D341Med (cell line): ENCODE data around the gene KATNB1.

Source experiments
- DNase-seq: peaks from one replicate; pipeline ENCODE4 v3.0.0; 2012; ENCODE audit warnings: low spot score

Gene KATNB1

GRCh38 chr16:57735755-57736418, at the start of gene KATNB1:
Gene KATNB1, plus strand, starts transcription at chr16:57735770. Its CDS starts 1,474 bp downstream, at chr16:57737244.
- no peak for DNase-seq

- no peak for DNase-seq
Observed at GRCh38 chr16:57686577-57686976, 49.0 kb upstream of the KATNB1 start.

DNA sequence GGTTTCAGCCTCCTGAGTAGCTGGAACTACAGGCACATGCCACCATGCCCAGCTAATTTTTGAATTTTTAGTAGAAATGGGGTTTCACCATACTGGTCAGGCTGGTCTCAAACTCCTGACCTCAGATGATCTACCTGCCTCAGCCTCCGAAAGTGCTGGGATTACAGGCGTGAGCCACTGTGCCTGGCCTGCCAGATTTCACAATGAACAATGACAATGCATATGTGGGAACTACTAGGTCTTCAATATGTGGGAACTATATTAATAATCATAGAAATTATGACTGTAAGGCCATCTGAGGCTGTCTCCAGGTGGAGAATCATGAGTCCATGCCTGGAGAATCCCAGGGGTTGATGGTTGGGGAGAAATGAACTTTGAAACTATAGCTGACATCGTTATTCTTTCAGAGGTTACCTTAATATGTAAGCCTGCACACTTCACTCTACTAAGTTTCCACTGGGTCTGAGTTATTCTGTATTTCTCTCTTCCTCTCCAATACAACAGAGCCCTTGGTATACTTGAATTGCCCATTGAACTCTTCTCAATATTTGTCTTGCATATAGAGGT, 48.1 kb upstream of the KATNB1 start:
- DNase-seq, result no peak

- no peak for DNase-seq
Observed at GRCh38 chr16:57688487-57688986, 47.0 kb upstream of the KATNB1 start.

DNA sequence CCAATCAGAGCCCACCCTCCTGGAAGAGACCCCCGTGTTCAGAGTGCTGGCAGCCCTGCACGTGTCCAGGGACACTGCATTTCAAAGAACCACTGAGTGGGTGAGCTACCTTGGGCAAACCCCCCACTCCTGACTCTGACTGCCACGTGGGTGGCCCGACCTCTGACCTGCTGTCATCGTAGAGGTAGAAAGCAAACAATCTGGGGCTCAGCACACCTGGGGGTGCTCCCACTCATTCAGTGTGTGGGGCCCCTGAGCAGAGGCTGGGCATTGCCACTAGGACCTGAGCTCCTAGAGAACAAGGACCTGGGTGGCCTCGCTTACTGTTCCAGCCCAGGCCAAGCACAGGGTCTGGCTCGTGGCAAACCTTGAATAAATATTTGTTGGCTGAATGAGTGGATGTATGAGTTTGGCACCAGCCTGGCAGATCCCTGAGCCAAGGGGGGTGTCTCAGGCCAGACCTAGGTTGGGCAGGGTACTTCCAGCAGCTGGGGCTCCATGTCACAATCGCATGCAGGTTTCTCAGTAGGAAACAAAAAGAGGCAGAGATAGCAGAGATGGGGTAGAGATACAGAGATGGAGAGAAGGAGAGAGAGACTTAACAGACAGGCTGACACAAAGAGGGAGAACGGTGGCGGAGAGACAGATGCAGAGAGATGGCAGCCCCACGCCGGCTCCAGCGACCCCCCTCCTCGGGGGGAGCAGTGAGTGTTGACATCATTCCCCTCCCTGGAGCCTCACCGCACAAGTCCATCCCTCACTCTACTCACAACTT, 46.4 kb upstream of the KATNB1 start:
- DNase-seq, result no peak

GRCh38 chr16:57689762-57690558, 45.6 kb upstream of the KATNB1 start:
- DNase-seq, result no peak

DNA sequence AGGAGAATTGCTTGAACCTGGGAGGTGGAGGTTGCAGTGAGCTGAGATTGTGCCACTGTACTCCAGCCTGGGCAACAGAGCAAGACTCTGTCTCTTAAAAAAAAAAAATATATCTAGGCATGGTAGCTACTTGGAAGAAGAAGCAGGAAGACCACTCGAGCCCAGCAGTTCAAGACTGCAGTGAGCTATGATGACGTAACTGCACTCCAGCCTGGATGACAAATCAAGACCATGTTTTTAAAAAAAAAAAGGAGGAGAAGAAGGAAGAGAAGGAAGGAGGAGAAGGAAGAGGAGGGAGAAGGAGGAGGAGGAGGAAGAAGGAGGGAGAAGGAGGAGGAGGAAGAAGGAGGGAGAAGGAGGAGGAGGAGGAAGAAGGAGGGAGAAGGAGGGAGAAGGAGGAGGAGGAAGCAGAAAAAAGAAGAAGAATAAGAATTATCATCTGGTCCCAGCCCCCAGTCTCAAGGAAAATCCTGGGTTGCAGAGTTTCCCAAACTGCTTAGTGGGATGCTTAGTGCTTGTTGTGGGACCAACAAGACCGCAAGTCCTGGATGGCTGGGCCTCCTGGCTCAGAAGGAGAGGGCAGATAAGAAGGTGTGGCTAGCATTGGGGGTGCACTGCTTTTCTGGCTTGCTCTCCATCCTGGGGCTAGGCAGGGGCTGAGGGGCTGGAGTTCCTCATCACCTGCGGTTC, 44.6 kb upstream of the KATNB1 start:
- no peak for DNase-seq

GRCh38 chr16:57692636-57693035, 42.9 kb upstream of the KATNB1 start:
- no peak for DNase-seq

DNA sequence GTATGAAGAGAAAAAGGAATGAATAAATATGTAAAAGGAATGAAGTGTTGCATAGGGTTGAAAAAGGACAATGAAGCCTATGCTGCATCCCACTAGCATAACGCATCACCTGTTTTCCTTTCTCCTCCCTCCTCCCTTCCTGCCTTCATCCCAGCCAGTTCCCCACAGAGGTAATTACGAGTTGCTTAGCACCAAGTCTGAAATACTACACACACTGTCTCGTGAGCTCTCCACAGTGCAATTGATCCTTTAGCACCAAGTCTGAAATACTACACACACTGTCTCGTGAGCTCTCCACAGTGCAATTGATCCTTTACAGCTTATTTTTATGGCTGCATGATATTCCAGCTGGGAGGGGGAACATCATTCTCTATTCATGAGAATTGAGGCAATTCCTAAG, 42.0 kb upstream of the KATNB1 start:
- DNase-seq, result no peak

DNA sequence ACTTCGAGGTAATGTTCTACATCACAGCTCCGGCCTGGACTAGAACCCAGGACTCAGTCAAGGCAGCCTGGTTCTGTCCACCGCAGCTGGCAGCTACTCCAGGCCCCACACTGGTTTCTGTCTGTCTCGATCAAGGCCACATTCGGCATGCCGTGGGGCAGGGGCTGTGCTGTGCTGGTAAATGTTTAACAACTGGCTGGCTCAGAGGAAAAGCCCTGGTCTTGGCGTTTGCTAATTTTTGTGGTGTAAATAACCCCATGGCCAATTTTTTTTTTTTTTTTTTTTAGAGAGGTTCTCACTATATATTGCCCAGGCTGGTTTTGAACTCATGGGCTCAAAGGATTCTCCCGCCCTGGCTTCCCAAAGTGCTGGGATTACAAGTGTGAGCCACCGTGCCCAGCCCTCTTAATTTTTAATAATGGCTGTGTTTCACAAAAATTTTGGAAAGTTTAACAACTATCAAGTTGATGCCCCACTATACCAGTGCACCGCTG, 41.3 kb upstream of the KATNB1 start:
- DNase-seq, result no peak

DNA sequence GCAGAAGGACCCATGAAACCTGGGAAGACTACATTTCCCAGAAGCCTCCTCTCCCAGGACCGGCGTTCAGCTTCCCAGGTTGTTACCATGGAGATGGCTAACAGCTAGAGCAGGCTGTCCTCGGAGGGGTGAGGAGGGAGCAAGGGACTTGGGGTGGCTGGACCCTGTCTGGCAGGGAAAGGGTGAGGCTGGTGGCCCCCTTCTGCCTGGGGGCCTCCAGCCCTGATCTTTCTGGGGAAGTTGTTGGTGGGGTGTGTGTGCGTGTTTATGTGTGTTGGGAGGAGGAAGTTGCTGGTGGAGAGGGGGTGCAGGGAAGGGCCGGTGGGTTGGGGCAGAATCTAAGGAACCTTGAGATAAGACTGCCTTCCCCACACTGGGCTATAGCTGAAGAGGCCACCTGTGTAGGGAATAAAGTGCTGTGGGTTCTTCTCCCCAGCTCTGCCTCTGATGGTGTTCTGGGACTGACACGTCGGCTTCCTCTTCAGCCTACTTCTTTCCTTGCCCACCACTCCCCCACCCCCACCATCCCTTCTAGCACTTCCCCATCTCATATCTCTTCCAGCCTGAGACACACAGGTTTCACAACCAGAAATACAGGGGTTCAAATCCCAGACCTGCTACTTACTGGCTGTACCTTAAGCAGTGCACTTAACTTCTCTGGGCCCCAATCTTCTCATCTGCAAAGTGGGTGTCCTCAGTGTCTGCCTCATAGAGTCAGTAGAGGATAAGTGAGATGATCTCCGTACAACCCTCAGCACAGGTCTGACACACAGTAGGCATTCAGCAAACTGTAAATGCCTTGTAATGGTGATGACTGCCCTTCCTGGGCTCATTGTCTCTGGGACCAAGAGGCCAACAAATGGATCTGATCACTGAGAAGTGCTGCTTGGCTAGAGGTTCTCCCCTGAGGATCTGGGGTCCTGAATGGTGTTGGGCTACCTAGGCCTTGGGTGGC, 40.6 kb upstream of the KATNB1 start, which contains the start of gene DRC7:
TSS of gene DRC7 (plus strand) at position 82 of the 955 bp plus-strand sequence. CDS start 3,144 bp downstream, outside the sequence.
- DNase-seq, result peak; percentile 76

DNA sequence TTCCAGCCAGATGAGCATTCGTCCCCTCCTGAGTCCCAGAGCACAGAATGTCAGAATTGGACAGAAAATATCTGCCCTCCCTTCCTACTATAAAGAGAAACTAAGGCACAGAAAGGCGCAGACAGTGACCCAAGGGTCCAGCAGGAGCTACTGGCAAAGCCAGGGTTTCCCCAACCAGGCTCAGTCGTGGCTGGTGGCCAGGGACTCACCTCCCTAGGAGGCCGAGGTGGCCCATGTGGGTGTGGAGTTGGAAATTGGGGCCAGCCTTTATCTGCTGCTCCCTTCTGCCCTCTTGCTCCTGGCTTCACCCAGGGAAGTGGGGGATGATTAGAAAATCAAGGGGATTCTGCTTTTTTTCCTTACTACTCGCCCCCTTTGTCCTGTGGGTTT, 39.9 kb upstream of the KATNB1 start:
- no peak for DNase-seq

DNA sequence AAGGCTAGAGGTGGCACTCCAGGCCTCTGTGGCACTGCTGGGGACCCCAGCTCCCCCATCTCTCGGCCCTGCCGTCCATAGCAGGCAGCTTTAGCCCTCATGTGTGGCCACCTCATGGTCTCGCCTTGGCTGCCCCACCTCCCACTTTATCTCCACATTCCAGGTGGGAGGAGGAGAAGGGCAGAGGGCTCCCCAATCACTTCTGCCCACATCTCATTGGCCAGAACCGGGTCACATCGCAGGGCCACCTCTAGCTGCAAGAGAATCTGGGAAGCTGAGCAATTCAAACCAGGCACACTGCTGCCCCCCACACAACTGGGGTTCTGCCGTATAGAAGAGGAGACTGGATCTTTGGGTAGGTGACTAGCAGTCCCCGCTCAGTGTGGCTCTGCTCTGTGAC, 39.3 kb upstream of the KATNB1 start:
- DNase-seq, result no peak

GRCh38 chr16:57697896-57698537, 37.6 kb upstream of the KATNB1 start:
- no peak for DNase-seq

- DNase-seq, result no peak
Observed at GRCh38 chr16:57698812-57699405, 36.7 kb upstream of the KATNB1 start.

- no peak for DNase-seq
Observed at GRCh38 chr16:57699481-57699880, 36.1 kb upstream of the KATNB1 start.

DNA sequence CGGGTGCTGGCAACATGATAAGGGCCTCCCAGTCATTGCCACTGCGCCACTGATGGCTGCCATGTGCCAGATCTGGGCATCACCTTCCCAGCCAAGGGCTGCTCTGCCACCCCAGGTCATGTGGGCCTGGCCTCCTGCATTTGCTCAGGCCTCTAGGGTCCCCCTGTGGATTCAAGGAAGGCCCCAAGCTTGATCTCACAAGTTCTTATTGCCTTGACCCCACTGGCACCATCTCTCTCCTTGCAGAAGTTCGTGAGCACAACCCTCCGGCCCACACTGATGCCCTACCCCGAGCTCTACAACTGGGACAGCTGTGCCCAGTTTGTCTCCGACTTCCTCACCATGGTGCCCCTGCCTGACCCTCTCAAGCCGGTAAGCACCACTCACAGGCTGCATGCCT, 35.7 kb upstream of the KATNB1 start:
- no peak for DNase-seq

GRCh38 chr16:57700781-57701551, 34.6 kb upstream of the KATNB1 start:
- DNase-seq, result no peak
